T-helper 17 cell (primary cell): ENCODE results near the gene PPA1. TPM values are rescaled to one million over a fixed set of nuclear protein-coding genes. Genes with fewer than 3 reads are reported as not detected.
A peak's percentile ranks its signal among the peaks of the same experiment; 100 is the strongest.
"Not testable (repeated sequence)": the region's sequence is repeated elsewhere in the genome, so short reads cannot be mapped to it uniquely, and the experiment has no call there.

ENCODE experiments used
- ATAC-seq: fragments of 150-1000 bp; cut with Tn5 transposase; 2 replicates; pipeline ENCODE4 v1.10.0; 2021; ENCODE audit warnings: mild to moderate bottlenecking, moderate library complexity
- DNase-seq, 3 donors: peaks; one replicate each; pipeline versions ENCODE4 v3.0.0 to v3.0.0-alpha.2; 2020 to 2021
- H3K9me3 ChIP-seq: one replicate; pipeline ENCODE4 v1.7.0; 2013; ENCODE audit warnings: low read length, mild to moderate bottlenecking; ENCODE audit not compliant: control insufficient read depth, poor library complexity, severe bottlenecking
- H3K27ac Mint-ChIP-seq: one replicate; pipeline ENCODE4 v1.8.0; 2022; ENCODE audit warnings: mild to moderate bottlenecking, moderate library complexity, mixed read lengths
- H3K27me3 Mint-ChIP-seq: one replicate; pipeline ENCODE4 v1.8.0; 2022; ENCODE audit warnings: mixed read lengths
- H3K36me3 Mint-ChIP-seq: one replicate; pipeline ENCODE4 v1.8.0; 2022; ENCODE audit warnings: low read depth, mixed read lengths
- H3K4me1 Mint-ChIP-seq: one replicate; pipeline ENCODE4 v1.8.0; 2022; ENCODE audit warnings: mild to moderate bottlenecking, mixed read lengths
- H3K4me3 Mint-ChIP-seq: one replicate; pipeline ENCODE4 v1.8.0; 2022; ENCODE audit warnings: mild to moderate bottlenecking, moderate library complexity, mixed read lengths
- total RNA-seq, 4 donors: library from RNA in 2 of 4; stranded (reverse) in 2 of 4; gene quantifications; one replicate each; pipeline ENCODE4 v1.2.3 and lab custom pipeline; 2022 to 2026

PPA1 gene
- total RNA-seq, 2 donors from 2014 or later = 69.8 to 80.9 TPM

DNA sequence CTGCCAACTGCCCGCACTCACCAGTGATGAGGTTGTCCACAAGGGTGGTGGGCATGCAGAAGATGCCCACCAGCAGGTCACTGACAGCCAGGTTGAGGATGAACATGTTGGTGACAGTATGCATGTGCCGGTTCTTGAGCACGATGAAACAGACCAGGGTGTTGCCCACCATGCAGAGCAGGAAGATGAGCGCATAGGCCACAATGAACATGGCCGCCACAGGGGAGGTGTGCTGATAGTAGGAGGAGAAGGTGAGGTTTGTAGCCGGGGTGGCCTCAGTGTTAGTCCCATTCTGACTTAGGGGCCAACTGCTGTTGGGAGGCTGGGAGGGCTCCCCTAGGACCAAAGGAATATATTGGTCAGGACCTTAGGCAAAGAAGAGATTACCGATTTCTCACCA is 32.8 kb upstream of the PPA1 start:
- H3K36me3 Mint-ChIP-seq = peaks cover 3% of the 10 kb centered on the region
- DNase-seq (no peak), ATAC-seq (no peak)
- no peak overlapping the region for H3K27ac Mint-ChIP-seq
- H3K4me1 Mint-ChIP-seq = peaks cover 3% of the 10 kb centered on the region
- peaks cover 11% of the 10 kb centered on the region for H3K27me3 Mint-ChIP-seq
- H3K4me3 Mint-ChIP-seq = no peak overlapping the region
- H3K9me3 ChIP-seq = peaks cover 2% of the 10 kb centered on the region

DNA sequence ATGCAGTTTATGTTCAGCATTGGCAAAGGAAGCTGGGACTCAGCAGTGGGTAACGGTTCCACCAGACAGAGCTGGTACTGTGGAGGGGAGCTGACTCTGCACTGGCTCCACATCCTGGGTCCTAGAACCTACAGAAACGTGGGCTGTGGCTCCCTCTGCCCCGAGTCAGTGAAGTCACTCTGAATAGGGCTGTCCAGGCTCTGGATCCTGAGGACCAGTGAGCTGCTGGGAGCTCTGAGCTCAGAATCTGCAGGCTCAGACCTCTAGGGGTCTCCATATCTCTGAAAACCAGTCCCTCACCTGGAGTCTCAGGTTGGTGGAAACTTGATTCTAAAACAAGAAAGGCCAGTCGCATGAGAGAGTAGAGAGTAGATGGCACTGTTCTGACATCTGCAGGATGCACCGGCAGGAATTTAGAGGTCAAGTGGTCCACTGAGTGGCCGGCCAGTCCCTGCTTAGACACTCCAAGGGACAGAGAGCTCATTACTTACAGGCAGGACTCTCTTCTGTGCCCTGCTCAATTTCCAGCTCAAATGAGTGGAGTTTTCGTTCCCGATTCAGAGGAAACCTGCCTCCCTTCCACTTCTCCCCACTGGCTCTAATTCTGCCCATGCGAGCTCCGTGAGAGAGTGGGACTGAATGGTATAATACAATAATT is 31.9 kb upstream of the PPA1 start:
- Mint-ChIP-seq H3K4me3 (no peak overlapping the region), H3K27me3 (peaks cover 11% of the 10 kb centered on the region), H3K36me3 (peaks cover 3% of the 10 kb centered on the region), H3K4me1 (peaks cover 3% of the 10 kb centered on the region), H3K27ac (no peak overlapping the region)
- ATAC-seq (no peak), DNase-seq (no peak)
- peaks cover 2% of the 10 kb centered on the region for H3K9me3 ChIP-seq

DNA sequence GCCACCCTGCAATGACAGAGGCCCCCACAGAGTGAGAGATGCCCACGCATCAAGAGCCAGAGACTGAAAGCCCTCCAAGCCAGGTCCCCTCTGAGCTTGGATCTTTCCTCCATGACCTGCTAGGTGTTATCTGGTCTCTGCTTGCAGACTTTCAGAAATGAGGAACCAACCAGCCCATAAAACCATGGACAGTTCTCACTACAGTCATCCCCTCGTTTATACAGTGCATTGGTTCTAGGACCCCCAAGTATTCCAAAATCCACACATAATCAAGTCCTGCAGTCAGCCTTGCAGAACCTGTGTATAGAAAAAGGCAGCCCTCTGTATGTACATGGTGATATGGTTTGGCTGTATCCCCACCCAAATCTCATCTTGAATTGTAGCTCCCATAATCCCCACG is 27.5 kb upstream of the PPA1 start:
- Mint-ChIP-seq H3K4me3 (no peak overlapping the region), H3K27ac (no peak overlapping the region), H3K4me1 (peaks cover under 1% of the 10 kb centered on the region), H3K36me3 (peaks cover 3% of the 10 kb centered on the region), H3K27me3 (peaks cover 42% of the 10 kb centered on the region)
- DNase-seq (no peak), ATAC-seq (no peak)
- H3K9me3 ChIP-seq = peaks cover 2% of the 10 kb centered on the region

DNA sequence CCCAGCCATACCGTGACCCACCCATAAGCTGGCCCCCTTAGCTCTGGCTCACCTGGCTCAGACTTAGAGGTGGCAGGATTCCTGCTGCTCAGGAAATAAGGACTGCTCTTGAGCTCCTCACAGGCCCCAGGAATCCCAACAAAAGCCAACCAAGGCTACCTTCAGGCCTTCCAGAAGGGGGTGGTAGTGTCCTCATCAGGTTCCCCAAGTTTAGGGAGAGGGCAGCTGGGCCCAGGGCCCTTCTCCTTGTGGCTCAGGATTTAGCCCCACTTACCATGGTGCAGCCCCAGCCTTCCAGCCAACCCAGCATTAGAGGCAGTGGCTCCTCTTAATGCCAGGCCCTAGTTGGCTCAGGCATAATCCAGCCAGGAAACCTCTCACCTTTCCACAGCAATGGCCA is 27.0 kb upstream of the PPA1 start:
- Mint-ChIP-seq H3K27ac (no peak overlapping the region), H3K4me1 (peaks cover 4% of the 10 kb centered on the region), H3K27me3 (peaks cover 41% of the 10 kb centered on the region), H3K36me3 (peaks cover 3% of the 10 kb centered on the region), H3K4me3 (no peak overlapping the region)
- no peak for DNase-seq
- H3K9me3 ChIP-seq = peaks cover 2% of the 10 kb centered on the region
- no peak for ATAC-seq

DNA sequence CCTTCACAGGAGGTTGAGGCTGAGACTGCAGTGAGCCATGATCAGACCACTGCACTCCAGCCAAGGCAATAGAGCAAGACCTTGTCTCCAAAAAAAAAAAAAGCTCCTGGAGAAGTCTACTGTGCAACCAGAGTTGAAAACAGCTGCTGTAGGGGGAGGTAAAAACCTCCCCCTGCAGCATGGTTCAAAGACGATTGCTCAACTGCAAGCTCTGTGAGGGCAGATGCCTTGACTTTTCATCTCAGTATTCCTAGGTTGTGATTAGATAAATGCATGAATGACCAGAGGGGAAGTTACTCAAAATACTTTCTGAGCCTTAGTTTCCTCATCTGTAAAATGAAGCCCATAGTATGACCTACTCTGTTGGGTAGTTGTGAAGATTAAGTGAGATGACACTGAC is 25.0 kb upstream of the PPA1 start:
- no peak overlapping the region for H3K27ac Mint-ChIP-seq
- peaks cover 2% of the 10 kb centered on the region for H3K9me3 ChIP-seq
- H3K4me3 Mint-ChIP-seq = no peak overlapping the region
- ATAC-seq = no peak
- no peak for DNase-seq
- H3K4me1 Mint-ChIP-seq = peaks cover 4% of the 10 kb centered on the region
- no peaks in the 10 kb centered on the region for H3K36me3 Mint-ChIP-seq
- H3K27me3 Mint-ChIP-seq = peaks cover 48% of the 10 kb centered on the region

DNA sequence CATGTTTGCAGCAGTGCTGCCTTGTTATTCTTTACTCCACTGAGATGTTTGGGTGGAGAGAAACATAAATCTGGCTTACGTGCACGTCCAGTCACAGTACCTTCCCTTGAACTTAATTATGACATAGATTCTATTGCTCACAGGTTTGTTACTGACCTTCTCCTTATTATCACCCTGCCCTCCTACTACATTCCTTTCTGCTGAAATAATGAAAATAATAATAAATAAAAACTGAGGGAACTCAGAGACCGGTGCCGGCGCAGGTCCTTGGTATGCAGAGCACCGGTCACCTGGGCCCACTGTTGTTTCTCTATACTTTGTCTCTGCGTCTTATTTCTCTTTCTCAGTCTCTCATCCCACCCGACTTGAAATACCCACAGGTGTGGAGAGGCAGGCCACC is 24.6 kb upstream of the PPA1 start:
- H3K27ac Mint-ChIP-seq, H3K9me3 ChIP-seq, DNase-seq, H3K4me3 Mint-ChIP-seq, H3K36me3 Mint-ChIP-seq, H3K4me1 Mint-ChIP-seq, ATAC-seq: not testable (repeated sequence)
- H3K27me3 Mint-ChIP-seq = peaks cover 52% of the 10 kb centered on the region

DNA sequence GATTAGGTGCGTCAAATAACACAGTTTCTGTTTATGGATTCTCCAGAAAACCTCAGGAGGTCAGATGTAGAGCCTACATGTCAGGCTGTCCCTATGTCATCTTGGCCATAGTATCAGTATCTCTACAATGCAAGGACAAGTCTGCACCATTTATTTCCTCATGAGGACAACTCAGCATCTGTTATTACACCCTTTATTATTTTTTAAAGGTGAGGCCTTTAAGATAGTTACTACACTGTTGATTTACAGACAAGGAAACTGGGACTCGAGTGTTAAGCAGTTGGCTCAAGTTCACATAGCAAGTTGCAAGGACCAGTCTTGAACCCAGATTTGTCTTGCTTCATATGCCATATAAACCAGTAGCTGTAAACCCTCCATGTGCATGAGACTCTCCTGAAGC is 23.2 kb upstream of the PPA1 start:
- ATAC-seq = no peak
- Mint-ChIP-seq H3K27ac (no peak overlapping the region), H3K36me3 (no peaks in the 10 kb centered on the region), H3K4me1 (peaks cover 4% of the 10 kb centered on the region), H3K27me3 (peaks cover 54% of the 10 kb centered on the region), H3K4me3 (peak overlapping the region; percentile 68)
- no peak for DNase-seq
- H3K9me3 ChIP-seq = peaks cover 2% of the 10 kb centered on the region

DNA sequence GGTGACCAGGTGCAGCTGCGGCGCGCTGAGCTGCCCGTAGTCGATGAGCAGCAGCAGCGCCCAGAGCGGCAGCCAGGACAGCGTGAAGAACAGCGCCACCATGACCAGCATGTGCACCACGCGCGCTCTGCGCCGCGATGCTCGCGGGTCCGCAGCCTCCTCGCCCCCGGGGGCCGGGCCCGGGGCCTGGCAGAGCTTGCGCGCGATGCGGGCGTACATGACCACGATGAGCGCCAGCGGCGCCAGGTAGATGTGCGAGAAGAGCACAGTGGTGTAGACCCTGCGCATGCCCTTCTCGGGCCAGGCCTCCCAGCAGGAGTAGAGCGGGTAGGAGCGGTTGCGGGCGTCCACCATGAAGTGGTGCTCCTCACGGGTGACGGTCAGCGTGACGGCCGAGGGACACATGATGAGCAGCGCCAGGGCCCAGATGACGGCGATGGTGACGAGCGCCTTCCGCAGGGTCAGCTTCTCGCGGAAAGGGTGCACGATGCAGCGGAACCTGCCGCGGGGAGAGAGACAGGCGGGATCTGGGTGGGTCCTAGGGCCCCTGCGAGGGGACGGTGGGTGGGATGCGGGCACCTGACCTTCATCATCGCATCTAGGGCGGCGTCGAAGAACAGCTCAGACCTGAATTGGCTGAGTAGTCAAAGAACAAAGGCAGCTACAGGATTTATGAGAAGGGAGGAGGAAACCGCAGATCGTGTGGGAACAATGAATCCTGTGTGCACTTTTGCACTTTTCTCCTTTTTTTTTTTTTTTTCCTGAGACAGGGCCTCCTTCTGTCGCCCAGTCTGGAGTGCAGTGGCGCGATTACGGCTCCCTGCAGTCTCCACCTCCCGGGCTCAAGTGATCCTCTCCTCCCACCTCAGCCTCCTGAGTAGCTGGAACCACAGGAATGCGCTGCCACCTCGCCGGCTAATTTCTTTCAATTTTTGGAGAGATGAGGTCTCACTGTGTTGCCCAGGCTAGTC is 22.4 kb upstream of the PPA1 start:
- H3K4me3 Mint-ChIP-seq = peak overlapping the region; percentile 68
- no peaks in the 10 kb centered on the region for H3K36me3 Mint-ChIP-seq
- peaks cover 4% of the 10 kb centered on the region for H3K4me1 Mint-ChIP-seq
- no peak overlapping the region for H3K27ac Mint-ChIP-seq
- peaks cover 62% of the 10 kb centered on the region for H3K27me3 Mint-ChIP-seq
- no peak for DNase-seq
- H3K9me3 ChIP-seq = no peaks in the 10 kb centered on the region
- ATAC-seq = peak; percentile 73

DNA sequence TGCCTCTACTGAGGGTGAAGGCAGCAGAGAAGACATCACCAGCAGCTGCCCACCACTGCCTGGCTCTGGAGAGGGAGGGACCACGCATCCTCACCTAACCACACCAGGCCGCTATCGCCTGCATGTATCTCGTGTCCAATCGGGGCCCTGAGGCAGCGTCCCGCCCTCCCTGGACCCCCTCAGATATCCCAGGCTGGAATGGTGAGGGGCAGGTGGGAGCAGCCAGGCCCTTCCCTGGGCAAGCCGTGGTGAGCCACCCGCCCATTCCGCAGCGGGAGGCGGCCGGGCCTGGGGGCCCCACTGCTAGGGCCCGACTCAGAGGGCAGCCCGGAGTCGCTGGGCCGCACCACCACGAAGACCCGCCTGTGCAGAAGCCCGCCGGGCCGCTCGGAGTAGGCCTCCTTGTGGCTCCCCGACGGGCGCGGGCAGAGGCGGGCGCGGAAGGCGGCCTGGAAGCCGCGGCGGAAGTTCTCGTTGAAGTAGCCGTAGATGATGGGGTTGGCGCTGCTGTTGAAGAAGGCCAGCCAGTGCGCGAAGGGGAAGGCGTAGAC is 21.6 kb upstream of the PPA1 start:
- peaks cover 67% of the 10 kb centered on the region for H3K27me3 Mint-ChIP-seq

DNA sequence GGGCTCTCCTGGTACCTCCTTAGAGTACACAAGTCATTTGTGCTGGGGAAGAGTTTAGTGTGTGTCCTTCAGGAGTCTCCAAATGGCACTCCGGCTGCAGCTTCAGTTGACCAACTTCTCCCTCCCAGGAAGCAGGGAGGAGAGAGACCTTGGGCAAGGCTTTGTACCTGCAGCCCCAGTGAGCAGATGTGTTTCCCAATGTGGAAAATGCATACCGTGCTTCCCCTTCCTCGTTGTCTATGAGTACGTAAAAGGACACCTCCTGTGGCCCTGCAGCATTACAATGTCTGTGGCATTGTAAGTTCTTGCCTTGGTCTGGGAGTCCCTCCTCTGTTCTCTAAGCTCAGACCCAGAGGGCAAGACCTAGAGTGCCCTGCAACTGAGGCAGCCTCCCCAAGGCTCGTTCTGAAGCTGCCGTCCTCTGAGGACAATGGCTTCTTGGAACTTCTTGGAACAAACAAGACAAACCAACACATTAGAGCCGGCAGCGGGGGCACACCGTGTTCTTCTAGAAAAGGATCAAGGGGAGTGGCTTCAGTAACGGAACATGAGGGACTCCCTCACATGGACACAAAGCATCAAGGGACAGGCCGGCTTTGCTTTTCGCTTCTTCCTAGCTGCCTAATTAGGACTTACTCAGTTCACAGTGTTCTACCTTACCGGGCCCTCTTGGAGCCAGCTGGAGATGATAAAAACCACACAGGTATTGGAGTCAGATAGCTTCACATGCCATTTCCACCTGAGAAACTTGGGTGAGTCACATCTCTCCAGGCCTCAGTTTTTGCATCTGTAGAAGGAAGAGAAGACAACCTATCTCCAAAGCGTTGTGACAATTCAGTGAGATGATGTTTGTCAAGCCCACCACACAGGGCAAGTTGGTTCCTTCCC is 20.9 kb upstream of the PPA1 start:
- H3K4me3 Mint-ChIP-seq = peak overlapping the region; percentile 5

More for the DNA sequence above, 21.6 kb upstream of the PPA1 start:
- H3K4me3 Mint-ChIP-seq = peak overlapping the region; percentile 68
- H3K4me1 Mint-ChIP-seq = peaks cover 4% of the 10 kb centered on the region
- H3K27ac Mint-ChIP-seq = no peak overlapping the region
- DNase-seq (no peak), ATAC-seq (no peak)
- no peaks in the 10 kb centered on the region for H3K9me3 ChIP-seq
- no peaks in the 10 kb centered on the region for H3K36me3 Mint-ChIP-seq

DNA sequence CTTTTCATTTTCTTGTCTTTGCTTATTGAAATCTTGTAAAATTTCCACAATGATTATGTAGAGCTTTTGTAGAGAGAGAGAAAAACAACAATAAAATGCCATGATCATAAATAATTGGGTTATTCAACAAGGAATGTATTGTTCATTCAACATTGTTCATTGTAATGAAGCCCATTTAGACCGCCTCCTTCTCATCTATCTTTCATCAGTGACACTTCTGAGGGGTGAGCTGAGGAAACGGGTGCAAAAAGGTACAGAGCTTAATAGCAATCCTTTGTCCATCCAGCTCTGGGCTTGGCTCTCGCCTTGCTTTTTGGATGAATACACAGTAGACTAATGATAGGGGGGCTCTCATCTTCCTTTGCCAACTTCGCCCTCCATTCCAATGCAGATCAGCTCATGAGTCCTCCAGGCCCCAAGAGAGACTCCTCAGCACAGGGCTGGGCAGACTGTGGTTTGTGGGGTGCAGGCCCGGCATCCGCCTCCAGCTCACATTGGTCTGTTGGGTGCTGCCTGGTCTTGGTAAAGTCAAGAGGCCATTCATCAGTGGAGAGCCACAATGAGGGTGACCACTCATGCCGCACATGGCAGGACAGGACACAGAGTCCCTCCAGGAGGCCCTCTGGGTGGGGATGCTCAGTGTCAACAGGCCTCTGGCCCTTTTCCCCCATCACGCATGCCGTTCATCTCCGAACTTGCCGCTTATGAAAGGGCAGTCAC is 17.9 kb upstream of the PPA1 start:
- H3K9me3 ChIP-seq = no peaks in the 10 kb centered on the region
- Mint-ChIP-seq H3K27ac (no peak overlapping the region), H3K27me3 (peaks cover 46% of the 10 kb centered on the region), H3K36me3 (peaks cover 2% of the 10 kb centered on the region), H3K4me3 (no peak overlapping the region), H3K4me1 (peaks cover 4% of the 10 kb centered on the region)
- ATAC-seq (no peak), DNase-seq (no peak)

More for the DNA sequence above, 20.9 kb upstream of the PPA1 start:
- H3K9me3 ChIP-seq = no peaks in the 10 kb centered on the region
- Mint-ChIP-seq H3K4me1 (peaks cover 4% of the 10 kb centered on the region), H3K27me3 (peaks cover 62% of the 10 kb centered on the region), H3K27ac (no peak overlapping the region), H3K36me3 (no peaks in the 10 kb centered on the region)
- DNase-seq = no peak
- ATAC-seq = no peak

DNA sequence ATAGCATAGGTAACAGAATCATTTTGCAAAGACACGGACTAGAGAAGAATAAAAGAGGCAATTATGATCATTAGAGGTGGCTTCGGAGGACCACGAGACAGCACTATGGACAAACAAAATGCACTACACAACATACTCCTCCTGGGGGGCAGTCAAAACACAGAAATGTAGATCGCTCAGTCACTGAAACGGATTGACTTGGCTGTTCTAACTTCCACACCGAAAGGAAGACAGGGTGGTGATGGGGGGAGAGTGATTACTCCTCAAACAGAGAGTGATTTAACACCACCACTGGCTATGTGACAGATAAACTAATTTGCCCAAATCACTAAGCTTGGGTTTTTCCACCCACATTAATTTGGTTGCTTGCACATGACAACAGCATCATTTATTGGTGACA is 14.1 kb upstream of the PPA1 start:
- ATAC-seq = no peak
- H3K27ac Mint-ChIP-seq = no peak overlapping the region
- no peaks in the 10 kb centered on the region for H3K4me1 Mint-ChIP-seq
- peaks cover 2% of the 10 kb centered on the region for H3K36me3 Mint-ChIP-seq
- H3K9me3 ChIP-seq = no peaks in the 10 kb centered on the region
- DNase-seq = no peak
- H3K4me3 Mint-ChIP-seq = no peak overlapping the region
- H3K27me3 Mint-ChIP-seq = peaks cover 35% of the 10 kb centered on the region
